EH (cell line): Measurements from ENCODE around the gene TADA2B.

Experiments used
- DNase-seq: peaks from one replicate; pipeline ENCODE4 v3.0.0-alpha.2; 2015; ENCODE audit warnings: low read depth

TADA2B gene

GRCh38 chr4:7043284-7044136, at the start of gene TADA2B:
TSS of gene TADA2B (plus strand) at chr4:7043372. CDS start at chr4:7043580, 208 bp downstream.
- peak; percentile 63 for DNase-seq

GRCh38 chr4:6996481-6996880, 46.7 kb upstream of the TADA2B start:
- no peak for DNase-seq

- DNase-seq, result no peak
These were observed 43.7 kb upstream of the TADA2B start for GRCh38 chr4:6999172-7000086.

GRCh38 chr4:7000421-7001176, 42.6 kb upstream of the TADA2B start:
- no peak for DNase-seq

- DNase-seq, result no peak
These were observed 41.9 kb upstream of the TADA2B start for GRCh38 chr4:7001271-7001670.

- DNase-seq, result no peak
These were observed 40.8 kb upstream of the TADA2B start for GRCh38 chr4:7002336-7002735.

GRCh38 chr4:7003176-7003878, 39.8 kb upstream of the TADA2B start:
- no peak for DNase-seq

- no peak for DNase-seq
These were observed 39.3 kb upstream of the TADA2B start for GRCh38 chr4:7003879-7004240.

GRCh38 chr4:7004331-7004730, 38.8 kb upstream of the TADA2B start:
- peak; percentile 96 for DNase-seq

- DNase-seq, result no peak
These were observed 37.6 kb upstream of the TADA2B start for GRCh38 chr4:7005571-7005970.

GRCh38 chr4:7006411-7006810, 36.8 kb upstream of the TADA2B start:
- peak; percentile 46 for DNase-seq

- DNase-seq, result no peak
These were observed 35.8 kb upstream of the TADA2B start for GRCh38 chr4:7007142-7007907.

- DNase-seq, result no peak
These were observed 35.2 kb upstream of the TADA2B start for GRCh38 chr4:7007944-7008343.

- DNase-seq, result no peak
These were observed 33.6 kb upstream of the TADA2B start for GRCh38 chr4:7009564-7009963.

- no peak for DNase-seq
These were observed 30.0 kb upstream of the TADA2B start for GRCh38 chr4:7013175-7013574.

GRCh38 chr4:7014815-7015214, 28.4 kb upstream of the TADA2B start:
- no peak for DNase-seq

- DNase-seq, result no peak
These were observed 27.7 kb upstream of the TADA2B start for GRCh38 chr4:7015383-7016035.

- DNase-seq, result no peak
These were observed 27.1 kb upstream of the TADA2B start for GRCh38 chr4:7016086-7016485.

- no peak for DNase-seq
These were observed 26.7 kb upstream of the TADA2B start for GRCh38 chr4:7016512-7016911.

- DNase-seq, result no peak
These were observed 25.6 kb upstream of the TADA2B start for GRCh38 chr4:7017446-7018048.
